Type B pancreatic cell (in vitro differentiated cells): Measurements from ENCODE around the gene SLC4A5. TPM values are rescaled to one million over a fixed set of nuclear protein-coding genes. Genes with fewer than 3 reads are reported as not detected.

ENCODE experiments used
- DNase-seq: peaks from one replicate; pipeline ENCODE4 v3.0.0; 2021; ENCODE audit warnings: mixed read lengths; ENCODE audit not compliant: unreplicated experiment; ENCODE audit errors: extremely low spot score
- H3K27ac Mint-ChIP-seq: 2 replicates; pipeline ENCODE4 v1.8.0; 2021; ENCODE audit warnings: mild to moderate bottlenecking, mixed read lengths
- H3K27me3 Mint-ChIP-seq: 2 replicates; pipeline ENCODE4 v1.8.0; 2021; ENCODE audit warnings: mixed read lengths
- H3K36me3 Mint-ChIP-seq: 2 replicates; pipeline ENCODE4 v1.8.0; 2021; ENCODE audit warnings: mixed read lengths
- H3K4me1 Mint-ChIP-seq: one replicate; pipeline ENCODE4 v1.8.0; 2021; ENCODE audit warnings: mixed read lengths; ENCODE audit not compliant: unreplicated experiment
- H3K4me3 Mint-ChIP-seq: 2 replicates; pipeline ENCODE4 v1.8.0; 2021; ENCODE audit warnings: mild to moderate bottlenecking, mixed read lengths
- H3K9me3 Mint-ChIP-seq: 2 replicates; pipeline ENCODE4 v1.8.0; 2021; ENCODE audit warnings: mixed read lengths
- CTCF ChIP-seq: fragments of 200-600 bp; sonication (generic); conservative IDR thresholded peaks from 2 replicates; pipeline ENCODE4 v1.5.0; 2021; ENCODE audit warnings: antibody characterized with exemption, mild to moderate bottlenecking
- total RNA-seq: library from RNA; stranded (reverse); gene quantifications from 2 replicates; pipeline ENCODE4 v1.2.1, GENCODE V29; 2021; ENCODE audit warnings: low replicate concordance

The SLC4A5 gene
- total RNA-seq, 1 donor from 2014 or later = 6.4 TPM

- H3K4me1 Mint-ChIP-seq = peaks cover 10% of the 10 kb centered on the region
- H3K4me3 Mint-ChIP-seq = no peak overlapping the region
- H3K27me3 Mint-ChIP-seq = no peaks in the 10 kb centered on the region
- DNase-seq = no peak
- peaks cover 3% of the 10 kb centered on the region for H3K36me3 Mint-ChIP-seq
- no peak for TF ChIP-seq CTCF
- no peaks in the 10 kb centered on the region for H3K9me3 Mint-ChIP-seq
- H3K27ac Mint-ChIP-seq = no peak overlapping the region
These were observed 117.3 kb downstream of the SLC4A5 start for GRCh38 chr2:74225698-74226459.

GRCh38 chr2:74223941-74224770 lies 119.1 kb downstream of the SLC4A5 start:
- no peak overlapping the region for H3K27ac Mint-ChIP-seq
- H3K27me3 Mint-ChIP-seq = no peaks in the 10 kb centered on the region
- DNase-seq = no peak
- peaks cover 6% of the 10 kb centered on the region for H3K36me3 Mint-ChIP-seq
- peaks cover 10% of the 10 kb centered on the region for H3K4me1 Mint-ChIP-seq
- no peak overlapping the region for H3K4me3 Mint-ChIP-seq
- no peak for TF ChIP-seq CTCF
- no peaks in the 10 kb centered on the region for H3K9me3 Mint-ChIP-seq

GRCh38 chr2:74222300-74222650 lies 120.9 kb downstream of the SLC4A5 start:
- Mint-ChIP-seq H3K27me3 (no peaks in the 10 kb centered on the region), H3K4me1 (peaks cover 10% of the 10 kb centered on the region), H3K27ac (no peak overlapping the region), H3K4me3 (no peak overlapping the region), H3K9me3 (no peaks in the 10 kb centered on the region), H3K36me3 (peaks cover 6% of the 10 kb centered on the region)
- TF ChIP-seq CTCF = no peak
- DNase-seq = no peak

GRCh38 chr2:74221604-74222299 lies 121.5 kb downstream of the SLC4A5 start:
- H3K27me3 Mint-ChIP-seq = no peaks in the 10 kb centered on the region
- H3K27ac Mint-ChIP-seq = no peak overlapping the region
- H3K36me3 Mint-ChIP-seq = peaks cover 6% of the 10 kb centered on the region
- DNase-seq = no peak
- H3K4me1 Mint-ChIP-seq = peaks cover 10% of the 10 kb centered on the region
- no peak for TF ChIP-seq CTCF
- H3K4me3 Mint-ChIP-seq = no peak overlapping the region
- no peaks in the 10 kb centered on the region for H3K9me3 Mint-ChIP-seq

GRCh38 chr2:74221091-74221490 lies 122.1 kb downstream of the SLC4A5 start:
- TF ChIP-seq CTCF = no peak
- Mint-ChIP-seq H3K4me3 (no peak overlapping the region), H3K36me3 (peaks cover 7% of the 10 kb centered on the region), H3K4me1 (peaks cover 4% of the 10 kb centered on the region), H3K27ac (no peak overlapping the region), H3K9me3 (no peaks in the 10 kb centered on the region), H3K27me3 (no peaks in the 10 kb centered on the region)
- DNase-seq = no peak
